ENCODE results near the gene IFNL2.

- TF ChIP-seq, protein P1, sequence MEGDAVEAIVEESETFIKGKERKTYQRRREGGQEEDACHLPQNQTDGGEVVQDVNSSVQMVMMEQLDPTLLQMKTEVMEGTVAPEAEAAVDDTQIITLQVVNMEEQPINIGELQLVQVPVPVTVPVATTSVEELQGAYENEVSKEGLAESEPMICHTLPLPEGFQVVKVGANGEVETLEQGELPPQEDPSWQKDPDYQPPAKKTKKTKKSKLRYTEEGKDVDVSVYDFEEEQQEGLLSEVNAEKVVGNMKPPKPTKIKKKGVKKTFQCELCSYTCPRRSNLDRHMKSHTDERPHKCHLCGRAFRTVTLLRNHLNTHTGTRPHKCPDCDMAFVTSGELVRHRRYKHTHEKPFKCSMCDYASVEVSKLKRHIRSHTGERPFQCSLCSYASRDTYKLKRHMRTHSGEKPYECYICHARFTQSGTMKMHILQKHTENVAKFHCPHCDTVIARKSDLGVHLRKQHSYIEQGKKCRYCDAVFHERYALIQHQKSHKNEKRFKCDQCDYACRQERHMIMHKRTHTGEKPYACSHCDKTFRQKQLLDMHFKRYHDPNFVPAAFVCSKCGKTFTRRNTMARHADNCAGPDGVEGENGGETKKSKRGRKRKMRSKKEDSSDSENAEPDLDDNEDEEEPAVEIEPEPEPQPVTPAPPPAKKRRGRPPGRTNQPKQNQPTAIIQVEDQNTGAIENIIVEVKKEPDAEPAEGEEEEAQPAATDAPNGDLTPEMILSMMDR (IDR thresholded peaks at IDR 0.05): no peak
- no peak for TF ChIP-seq POLR2A (IDR thresholded peaks at IDR 0.05)
These were observed 2.1 kb downstream of the IFNL2 start for GRCh38 chr19:39270036-39270871.
